Measurements from ENCODE around the gene MINDY4. TPM values are rescaled to one million over a fixed set of nuclear protein-coding genes. Genes with fewer than 3 reads are reported as not detected.

The MINDY4 gene
- total and polyA plus RNA-seq, 2 of the 8 experiments (the other 6 are each of a cell fraction or from before 2014, with no cell fraction given), result 1.3 to 3.6 TPM

DNA sequence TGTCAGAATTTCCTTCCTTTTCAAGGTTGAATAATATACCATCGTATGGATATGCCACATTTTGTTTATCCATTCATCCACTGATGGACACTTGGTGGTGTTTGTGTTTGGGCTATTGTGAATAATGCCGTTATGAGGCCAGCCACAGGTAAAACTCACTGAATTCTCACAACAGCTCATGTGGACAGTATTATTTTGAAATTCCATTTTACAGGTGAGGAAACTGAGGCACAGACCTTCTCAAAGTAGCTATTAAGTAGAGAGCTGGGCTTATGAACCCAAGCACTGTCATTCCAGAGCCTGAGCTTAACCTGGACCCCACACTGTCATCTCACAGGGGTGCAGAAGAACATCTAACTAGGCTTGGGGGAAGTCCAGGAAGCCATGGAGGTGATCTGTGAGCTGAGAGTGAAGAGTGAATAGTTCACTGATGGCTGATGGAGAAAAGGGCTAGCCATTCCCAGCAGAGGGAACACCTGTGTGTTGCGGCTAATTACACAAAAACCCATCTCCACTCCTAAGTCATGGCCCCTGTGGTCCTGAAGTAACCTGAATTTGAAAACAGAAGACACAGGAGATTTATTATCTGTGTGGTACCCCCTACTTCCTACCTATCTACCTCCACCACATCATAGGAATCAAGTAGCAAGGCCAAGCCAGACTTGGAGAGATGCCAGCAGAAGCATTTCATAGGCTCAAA is 10.6 kb upstream of the MINDY4 start (continued):
- TF ChIP-seq, protein P1, sequence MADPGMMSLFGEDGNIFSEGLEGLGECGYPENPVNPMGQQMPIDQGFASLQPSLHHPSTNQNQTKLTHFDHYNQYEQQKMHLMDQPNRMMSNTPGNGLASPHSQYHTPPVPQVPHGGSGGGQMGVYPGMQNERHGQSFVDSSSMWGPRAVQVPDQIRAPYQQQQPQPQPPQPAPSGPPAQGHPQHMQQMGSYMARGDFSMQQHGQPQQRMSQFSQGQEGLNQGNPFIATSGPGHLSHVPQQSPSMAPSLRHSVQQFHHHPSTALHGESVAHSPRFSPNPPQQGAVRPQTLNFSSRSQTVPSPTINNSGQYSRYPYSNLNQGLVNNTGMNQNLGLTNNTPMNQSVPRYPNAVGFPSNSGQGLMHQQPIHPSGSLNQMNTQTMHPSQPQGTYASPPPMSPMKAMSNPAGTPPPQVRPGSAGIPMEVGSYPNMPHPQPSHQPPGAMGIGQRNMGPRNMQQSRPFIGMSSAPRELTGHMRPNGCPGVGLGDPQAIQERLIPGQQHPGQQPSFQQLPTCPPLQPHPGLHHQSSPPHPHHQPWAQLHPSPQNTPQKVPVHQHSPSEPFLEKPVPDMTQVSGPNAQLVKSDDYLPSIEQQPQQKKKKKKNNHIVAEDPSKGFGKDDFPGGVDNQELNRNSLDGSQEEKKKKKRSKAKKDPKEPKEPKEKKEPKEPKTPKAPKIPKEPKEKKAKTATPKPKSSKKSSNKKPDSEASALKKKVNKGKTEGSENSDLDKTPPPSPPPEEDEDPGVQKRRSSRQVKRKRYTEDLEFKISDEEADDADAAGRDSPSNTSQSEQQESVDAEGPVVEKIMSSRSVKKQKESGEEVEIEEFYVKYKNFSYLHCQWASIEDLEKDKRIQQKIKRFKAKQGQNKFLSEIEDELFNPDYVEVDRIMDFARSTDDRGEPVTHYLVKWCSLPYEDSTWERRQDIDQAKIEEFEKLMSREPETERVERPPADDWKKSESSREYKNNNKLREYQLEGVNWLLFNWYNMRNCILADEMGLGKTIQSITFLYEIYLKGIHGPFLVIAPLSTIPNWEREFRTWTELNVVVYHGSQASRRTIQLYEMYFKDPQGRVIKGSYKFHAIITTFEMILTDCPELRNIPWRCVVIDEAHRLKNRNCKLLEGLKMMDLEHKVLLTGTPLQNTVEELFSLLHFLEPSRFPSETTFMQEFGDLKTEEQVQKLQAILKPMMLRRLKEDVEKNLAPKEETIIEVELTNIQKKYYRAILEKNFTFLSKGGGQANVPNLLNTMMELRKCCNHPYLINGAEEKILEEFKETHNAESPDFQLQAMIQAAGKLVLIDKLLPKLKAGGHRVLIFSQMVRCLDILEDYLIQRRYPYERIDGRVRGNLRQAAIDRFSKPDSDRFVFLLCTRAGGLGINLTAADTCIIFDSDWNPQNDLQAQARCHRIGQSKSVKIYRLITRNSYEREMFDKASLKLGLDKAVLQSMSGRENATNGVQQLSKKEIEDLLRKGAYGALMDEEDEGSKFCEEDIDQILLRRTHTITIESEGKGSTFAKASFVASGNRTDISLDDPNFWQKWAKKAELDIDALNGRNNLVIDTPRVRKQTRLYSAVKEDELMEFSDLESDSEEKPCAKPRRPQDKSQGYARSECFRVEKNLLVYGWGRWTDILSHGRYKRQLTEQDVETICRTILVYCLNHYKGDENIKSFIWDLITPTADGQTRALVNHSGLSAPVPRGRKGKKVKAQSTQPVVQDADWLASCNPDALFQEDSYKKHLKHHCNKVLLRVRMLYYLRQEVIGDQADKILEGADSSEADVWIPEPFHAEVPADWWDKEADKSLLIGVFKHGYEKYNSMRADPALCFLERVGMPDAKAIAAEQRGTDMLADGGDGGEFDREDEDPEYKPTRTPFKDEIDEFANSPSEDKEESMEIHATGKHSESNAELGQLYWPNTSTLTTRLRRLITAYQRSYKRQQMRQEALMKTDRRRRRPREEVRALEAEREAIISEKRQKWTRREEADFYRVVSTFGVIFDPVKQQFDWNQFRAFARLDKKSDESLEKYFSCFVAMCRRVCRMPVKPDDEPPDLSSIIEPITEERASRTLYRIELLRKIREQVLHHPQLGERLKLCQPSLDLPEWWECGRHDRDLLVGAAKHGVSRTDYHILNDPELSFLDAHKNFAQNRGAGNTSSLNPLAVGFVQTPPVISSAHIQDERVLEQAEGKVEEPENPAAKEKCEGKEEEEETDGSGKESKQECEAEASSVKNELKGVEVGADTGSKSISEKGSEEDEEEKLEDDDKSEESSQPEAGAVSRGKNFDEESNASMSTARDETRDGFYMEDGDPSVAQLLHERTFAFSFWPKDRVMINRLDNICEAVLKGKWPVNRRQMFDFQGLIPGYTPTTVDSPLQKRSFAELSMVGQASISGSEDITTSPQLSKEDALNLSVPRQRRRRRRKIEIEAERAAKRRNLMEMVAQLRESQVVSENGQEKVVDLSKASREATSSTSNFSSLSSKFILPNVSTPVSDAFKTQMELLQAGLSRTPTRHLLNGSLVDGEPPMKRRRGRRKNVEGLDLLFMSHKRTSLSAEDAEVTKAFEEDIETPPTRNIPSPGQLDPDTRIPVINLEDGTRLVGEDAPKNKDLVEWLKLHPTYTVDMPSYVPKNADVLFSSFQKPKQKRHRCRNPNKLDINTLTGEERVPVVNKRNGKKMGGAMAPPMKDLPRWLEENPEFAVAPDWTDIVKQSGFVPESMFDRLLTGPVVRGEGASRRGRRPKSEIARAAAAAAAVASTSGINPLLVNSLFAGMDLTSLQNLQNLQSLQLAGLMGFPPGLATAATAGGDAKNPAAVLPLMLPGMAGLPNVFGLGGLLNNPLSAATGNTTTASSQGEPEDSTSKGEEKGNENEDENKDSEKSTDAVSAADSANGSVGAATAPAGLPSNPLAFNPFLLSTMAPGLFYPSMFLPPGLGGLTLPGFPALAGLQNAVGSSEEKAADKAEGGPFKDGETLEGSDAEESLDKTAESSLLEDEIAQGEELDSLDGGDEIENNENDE (IDR thresholded peaks at IDR 0.05; ENCODE audit: insufficient replicate concordance, low read length), result no peak

Data from H1 (cell line).